ENCODE data around the gene PROM1. TPM values are rescaled to one million over a fixed set of nuclear protein-coding genes. Genes with fewer than 3 reads are reported as not detected.

PROM1 gene
- total RNA-seq, 4 donors from 2014 or later, result 0.94 to 16.3 (median 4.4) TPM

- ATAC-seq, result no peak
- no peaks in the 10 kb centered on the region for H3K4me1 ChIP-seq
- no peaks in the 10 kb centered on the region for H3K9me3 ChIP-seq
- no peaks in the 10 kb centered on the region for H3K27me3 ChIP-seq
- H3K36me3 ChIP-seq, result no peaks in the 10 kb centered on the region
- H3K27ac ChIP-seq, result no peak overlapping the region
- no peak for TF ChIP-seq CTCF (IDR thresholded peaks at IDR 0.05)
- no peak for TF ChIP-seq POLR2AphosphoS5 (IDR thresholded peaks at IDR 0.05)
- no peak for TF ChIP-seq EP300 (IDR thresholded peaks at IDR 0.05)
- TF ChIP-seq POLR2A (IDR thresholded peaks at IDR 0.05), result no peak
- no peak overlapping the region for H3K4me3 ChIP-seq
- 69 to 77% methylated on average over 4 of the region's 4 CpGs for WGBS, 2 donors (ENCODE audit: low coverage in 1 of 2)
Measured at GRCh38 chr4:16122308-16122711, 38.5 kb upstream of the PROM1 start.

- Histone ChIP-seq H3K27ac (no peak overlapping the region), H3K27me3 (no peaks in the 10 kb centered on the region), H3K4me3 (no peak overlapping the region), H3K4me1 (no peaks in the 10 kb centered on the region), H3K36me3 (no peaks in the 10 kb centered on the region), H3K9me3 (no peaks in the 10 kb centered on the region)
- 100% methylated on average over 1 of the region's 4 CpGs; no CpG with 5 or more reads in 1 of the 2 donors for WGBS, 2 donors (ENCODE audit: low coverage in 1 of 2)
- no peak for TF ChIP-seq POLR2AphosphoS5 (IDR thresholded peaks at IDR 0.05)
- TF ChIP-seq CTCF (IDR thresholded peaks at IDR 0.05), result no peak
- TF ChIP-seq POLR2A (IDR thresholded peaks at IDR 0.05), result no peak
- TF ChIP-seq EP300 (IDR thresholded peaks at IDR 0.05), result no peak
- ATAC-seq, result no peak
Measured at GRCh38 chr4:16120720-16121119, 36.9 kb upstream of the PROM1 start.

GRCh38 chr4:16119981-16120380, 36.2 kb upstream of the PROM1 start:
- Histone ChIP-seq H3K27ac (no peak overlapping the region), H3K27me3 (no peaks in the 10 kb centered on the region), H3K4me1 (no peaks in the 10 kb centered on the region), H3K9me3 (no peaks in the 10 kb centered on the region), H3K4me3 (no peak overlapping the region), H3K36me3 (no peaks in the 10 kb centered on the region)
- ATAC-seq, result no peak
- 78 to 82% methylated on average over 4 of the region's 4 CpGs for WGBS, 2 donors (ENCODE audit: low coverage in 1 of 2)
- no peak for TF ChIP-seq EP300 (IDR thresholded peaks at IDR 0.05)
- no peak for TF ChIP-seq POLR2AphosphoS5 (IDR thresholded peaks at IDR 0.05)
- TF ChIP-seq CTCF (IDR thresholded peaks at IDR 0.05), result no peak
- no peak for TF ChIP-seq POLR2A (IDR thresholded peaks at IDR 0.05)

- no peak for TF ChIP-seq CTCF (IDR thresholded peaks at IDR 0.05)
- no peak for TF ChIP-seq POLR2AphosphoS5 (IDR thresholded peaks at IDR 0.05)
- TF ChIP-seq EP300 (IDR thresholded peaks at IDR 0.05), result no peak
- TF ChIP-seq POLR2A (IDR thresholded peaks at IDR 0.05), result no peak
- no peak overlapping the region for H3K4me3 ChIP-seq
- no peak for ATAC-seq
- no peaks in the 10 kb centered on the region for H3K36me3 ChIP-seq
- no peaks in the 10 kb centered on the region for H3K9me3 ChIP-seq
- 30 to 44% methylated on average over 2 of the region's 2 CpGs for WGBS, 2 donors (ENCODE audit: low coverage in 1 of 2)
- H3K4me1 ChIP-seq, result no peaks in the 10 kb centered on the region
- no peaks in the 10 kb centered on the region for H3K27me3 ChIP-seq
- no peak overlapping the region for H3K27ac ChIP-seq
Measured at GRCh38 chr4:16118090-16118489, 34.3 kb upstream of the PROM1 start.

GRCh38 chr4:16117164-16117563, 33.3 kb upstream of the PROM1 start:
- Histone ChIP-seq H3K4me1 (no peaks in the 10 kb centered on the region), H3K27me3 (no peaks in the 10 kb centered on the region), H3K4me3 (no peak overlapping the region), H3K36me3 (no peaks in the 10 kb centered on the region), H3K27ac (no peak overlapping the region), H3K9me3 (no peaks in the 10 kb centered on the region)
- TF ChIP-seq CTCF (IDR thresholded peaks at IDR 0.05), result no peak
- no peak for TF ChIP-seq POLR2A (IDR thresholded peaks at IDR 0.05)
- TF ChIP-seq EP300 (IDR thresholded peaks at IDR 0.05), result no peak
- TF ChIP-seq POLR2AphosphoS5 (IDR thresholded peaks at IDR 0.05), result no peak
- 75 to 78% methylated on average over 2 to 4 of the region's 5 CpGs for WGBS, 2 donors (ENCODE audit: low coverage in 1 of 2)
- ATAC-seq, result no peak
